GM12878 (cell line): ENCODE data around the gene XRCC6. TPM values are rescaled to one million over a fixed set of nuclear protein-coding genes. Genes with fewer than 3 reads are reported as not detected.

ENCODE experiments used
- ATAC-seq: fragments of 200-7000 bp; cut with Tn5 transposase; 3 replicates; pipeline ENCODE4 v1.9.1; 2020; ENCODE audit warnings: mild to moderate bottlenecking, moderate library complexity
- BruUV-seq: library from RNA; stranded (reverse); fragments of 400-500 nt; replicated peaks from 2 replicates; lab custom pipeline; 2021; lab: Mats Ljungman, UMichigan
- CTCF ChIA-PET: fragments of 300-600 bp; sonication (Branson Sonifier 250); formaldehyde crosslinking; extraction: SDS; loops from one replicate; lab custom pipeline; 2021; ENCODE audit warnings: inconsistent platforms; lab: Yijun Ruan, JAX
- POLR2A ChIA-PET: fragments of 350-600 bp; formaldehyde crosslinking; extraction: SDS; loops from one replicate; lab custom pipeline; 2021; ENCODE audit warnings: inconsistent platforms; lab: Charles Lee
- RAD21 ChIA-PET: fragments of 300-600 bp; sonication (Branson Sonifier 250); formaldehyde crosslinking; loops from one replicate; lab custom pipeline; 2023; ENCODE audit warnings: antibody characterized with exemption; ENCODE audit not compliant: unreplicated experiment; lab: Charles Lee
- SMC1A ChIA-PET: fragments of 300-600 bp; sonication (Branson Sonifier 250); formaldehyde crosslinking; loops from one replicate; lab custom pipeline; 2023; ENCODE audit not compliant: unreplicated experiment, uncharacterized antibody; lab: Charles Lee
- DNase-seq: peaks from one replicate; pipeline ENCODE4 v3.0.0-alpha.2; 2011; ENCODE audit warnings: low read depth, low spot score
- FAIRE-seq: peaks from 3 replicates; lab custom pipeline; 2011; peaks lifted over from hg19 to GRCh38; lab: Jason Lieb, UNC
- H2AFZ ChIP-seq: 2 replicates; pipeline ENCODE4 v1.6.0; 2011; ENCODE audit warnings: low read depth, low read length, control low read depth; ENCODE audit not compliant: control insufficient read depth
- H3K27ac ChIP-seq: 2 replicates; pipeline ENCODE4 v1.5.1; 2011; ENCODE audit warnings: control low read depth; ENCODE audit not compliant: control insufficient read depth, insufficient read depth
- H3K27me3 ChIP-seq, 2 experiments: replicated peaks in 1 of 2; 2 replicates each; pipeline versions ENCODE4 v1.6.0 to v1.6.1; 2011; ENCODE audit warnings: low read length in 1 of 2; ENCODE audit not compliant: control insufficient read depth in 2 of 2, insufficient read depth in 2 of 2
- H3K36me3 ChIP-seq, 2 experiments: 2 replicates each; pipeline ENCODE4 v1.5.1; 2011; ENCODE audit warnings: low read length in 1 of 2; ENCODE audit not compliant: control insufficient read depth in 2 of 2, insufficient read depth in 2 of 2
- H3K4me1 ChIP-seq: 2 replicates; pipeline ENCODE4 v1.6.1; 2011; ENCODE audit warnings: mild to moderate bottlenecking, low read length, moderate library complexity, mixed read lengths; ENCODE audit not compliant: control insufficient read depth, insufficient read depth
- H3K4me2 ChIP-seq: 2 replicates; pipeline ENCODE4 v1.6.0; 2011; ENCODE audit warnings: control low read depth; ENCODE audit not compliant: control insufficient read depth, insufficient read depth
- H3K4me3 ChIP-seq: fragments of 200-600 bp; sonication (generic); 2 replicates; pipeline ENCODE4 v1.5.1; 2016
- H3K79me2 ChIP-seq: 2 replicates; pipeline ENCODE4 v1.6.0; 2011; ENCODE audit warnings: low read length; ENCODE audit not compliant: control insufficient read depth, insufficient read depth
- H3K9ac ChIP-seq: 2 replicates; pipeline ENCODE4 v1.8.0; 2011; ENCODE audit warnings: low read length, control low read depth, mixed read lengths; ENCODE audit not compliant: control insufficient read depth, insufficient read depth
- H3K9me3 ChIP-seq: replicated peaks from 3 replicates; pipeline ENCODE4 v1.5.1; 2011; ENCODE audit warnings: mild to moderate bottlenecking, low read length; ENCODE audit not compliant: control insufficient read depth, insufficient read depth
- H4K20me1 ChIP-seq: 2 replicates; pipeline ENCODE4 v1.6.0; 2011; ENCODE audit not compliant: control insufficient read depth, insufficient read depth
- BHLHE40 ChIP-seq, 2 experiments: fragments of 450-650 bp in 1 of 2; IDR thresholded peaks; 2 replicates each; pipeline ENCODE4 v1.6.1; 2011 to 2017; ENCODE audit warnings: low read depth in 2 of 2, borderline replicate concordance in 1 of 2, improper control_type of control experiment in 1 of 2, low read length in 1 of 2, mild to moderate bottlenecking in 1 of 2
- CHD1 ChIP-seq: IDR thresholded peaks from 2 replicates; pipeline ENCODE4 v1.6.1; 2012; ENCODE audit warnings: low read depth, low read length, improper control_type of control experiment
- CREB1 ChIP-seq: IDR thresholded peaks from 2 replicates; pipeline ENCODE4 v1.6.1; 2012; ENCODE audit warnings: low read depth, mild to moderate bottlenecking, inconsistent platforms
- CREM ChIP-seq: IDR thresholded peaks from 2 replicates; pipeline ENCODE4 v1.6.1; 2014; ENCODE audit warnings: antibody characterized with exemption, low read depth
- EED ChIP-seq: sonication (generic); IDR thresholded peaks from 2 replicates; pipeline ENCODE4 v1.6.1; 2016; ENCODE audit warnings: antibody characterized with exemption, low read depth
- EP300 ChIP-seq, 2 experiments: fragments of 150-350 bp in 1 of 2; IDR thresholded peaks; 2 replicates each; pipeline ENCODE4 v1.6.1; 2011 to 2012; ENCODE audit warnings: low read depth in 2 of 2, low read length in 2 of 2, borderline replicate concordance in 1 of 2, improper control_type of control experiment in 1 of 2, inconsistent platforms in 1 of 2; ENCODE audit not compliant: control insufficient read depth in 1 of 2
- GABPA ChIP-seq: IDR thresholded peaks from 2 replicates; pipeline ENCODE4 v1.6.1; 2014; ENCODE audit warnings: antibody characterized with exemption, low read depth, mild to moderate bottlenecking, inconsistent platforms
- GATAD2B ChIP-seq: fragments of 450-650 bp; conservative IDR thresholded peaks from 2 replicates; pipeline ENCODE4 v1.6.1; 2017; ENCODE audit warnings: low read depth, mild to moderate bottlenecking, moderate library complexity
- IKZF2 ChIP-seq, 2 experiments: fragments of 450-650 bp; IDR thresholded peaks; 2 replicates each; pipeline ENCODE4 v1.6.1; 2017; ENCODE audit warnings: mild to moderate bottlenecking in 2 of 2, moderate library complexity in 2 of 2
- IRF4 ChIP-seq: IDR thresholded peaks from 2 replicates; pipeline ENCODE4 v1.6.1; 2011; ENCODE audit warnings: low read depth, low read length
- JUNB ChIP-seq: IDR thresholded peaks from 2 replicates; pipeline ENCODE4 v1.6.1; 2016; ENCODE audit warnings: antibody characterized with exemption, mild to moderate bottlenecking
- PML ChIP-seq: IDR thresholded peaks from 2 replicates; pipeline ENCODE4 v1.6.1; 2012; ENCODE audit warnings: low read length, inconsistent platforms
- RUNX3 ChIP-seq: IDR thresholded peaks from 2 replicates; pipeline ENCODE4 v1.6.1; 2012; ENCODE audit warnings: low read length, inconsistent platforms
- YY1 ChIP-seq: IDR thresholded peaks from 2 replicates; pipeline ENCODE4 v1.6.1; 2011; ENCODE audit warnings: low read depth, mild to moderate bottlenecking, low read length
- ZNF384 ChIP-seq: IDR thresholded peaks from 2 replicates; pipeline ENCODE4 v1.6.1; 2012; ENCODE audit warnings: low read depth, mild to moderate bottlenecking, low read length, improper control_type of control experiment, borderline replicate concordance
- ZNF622 ChIP-seq: fragments of 450-650 bp; IDR thresholded peaks from 2 replicates; pipeline ENCODE4 v1.6.1; 2017; ENCODE audit warnings: mild to moderate bottlenecking, inconsistent platforms
- WGBS: methylation state at CpG from one replicate; pipeline ENCODE4 v1.1.6; 2016; ENCODE audit warnings: low lambda C conversion rate; ENCODE audit not compliant: insufficient replicate concordance, insufficient coverage; ENCODE audit errors: missing lambda C conversion rate; 5-methylcytosine and 5-hydroxymethylcytosine counted together
- in situ Hi-C: fragments of 300-500 bp; cut with MboI; formaldehyde crosslinking; loops from 9 replicates; pipeline ENCODE4 v1.14.3; 2018; ENCODE audit warnings: mixed read lengths
- intact Hi-C: fragments of 100-400 bp; cut with micrococcal nuclease; formaldehyde crosslinking; loops from one replicate; pipeline ENCODE4 v1.14.2; 2022; ENCODE audit not compliant: unreplicated experiment
- polyA plus RNA-seq, 11 experiments: library from polyadenylated mRNA; depleted of rRNA in 4 of 11; unstranded in 6 of 11; stranded (reverse) in 5 of 11; fragments of >200 nt; fragmentation: Nextera tagmentation in 4 of 11; fragmentation: Illumina TruSeq in 1 of 11; extraction: Ambion mirVana in 4 of 11; extraction: Trizol in 1 of 11; gene quantifications; 1 replicate in 1 of 11; 2 replicates in 10 of 11; pipeline versions ENCODE4 v1.2.1 to v1.2.3, GENCODE V29; 2011 to 2016; ENCODE audit warnings: inconsistent platforms in 2 of 11, missing spikeins in 2 of 11, low read depth in 1 of 11
- total RNA-seq, 4 experiments: library from RNA; depleted of rRNA in 3 of 4; stranded (reverse); fragments of >200 nt in 3 of 4; fragmentation: Illumina TruSeq in 1 of 4; extraction: Trizol in 1 of 4; gene quantifications; 2 replicates each; pipeline versions ENCODE4 v1.2.1 to v1.2.3, GENCODE V29; 2013 to 2021

XRCC6 gene
- total and polyA plus RNA-seq, 10 of the 15 experiments (the other 5 are each of a cell fraction or from before 2014, with no cell fraction given): 186 to 718 (median 348) TPM

GRCh38 chr22:41660416-41660815 is 39.3 kb downstream of the XRCC6 start:
- ChIA-PET SMC1A (interaction anchor here (2.4 kb wide), 1 partner anchor 9 kb away, joined by 7 read pairs; no protein-coding TSS in a partner anchor), POLR2A (no interaction called here), RAD21 (no interaction called here), CTCF (interaction anchor here (1.1 to 1.6 kb wide), 4 partner anchors 9 to 117 kb away, joined by 3 to 4 read pairs (median 4); partner anchors contain the start of gene POLR3H)
- H3K4me2 ChIP-seq: no peak overlapping the region
- WGBS: 96% methylated on average over 3 of the region's 3 CpGs
- in situ Hi-C loops (no loop called here), intact Hi-C loops (no loop called here)
- no peaks in the 10 kb centered on the region for H3K9me3 ChIP-seq
- no TSS peak for BruUV-seq
- DNase-seq: no peak
- no peak overlapping the region for H2AFZ ChIP-seq
- no peaks in the 10 kb centered on the region for H4K20me1 ChIP-seq
- no peaks in the 10 kb centered on the region for H3K27me3 ChIP-seq
- no peak overlapping the region for H3K4me3 ChIP-seq
- peaks cover 30 to 35% of the 10 kb centered on the region in 2 experiments for H3K36me3 ChIP-seq
- ATAC-seq: no peak
- H3K27ac ChIP-seq: no peak overlapping the region
- H3K9ac ChIP-seq: no peak overlapping the region
- no peaks in the 10 kb centered on the region for H3K4me1 ChIP-seq
- no peak for FAIRE-seq
- no peak for TF ChIP-seq IKZF2 (IDR thresholded peaks at IDR 0.05)
- no peak for TF ChIP-seq RUNX3
- TF ChIP-seq CREB1: no peak
- TF ChIP-seq BHLHE40 (IDR thresholded peaks at IDR 0.05; ENCODE audit: borderline replicate concordance in 1 of 2, low read depth in 2 of 2, low read length in 1 of 2): no peak
- H3K79me2 ChIP-seq: no peaks in the 10 kb centered on the region

- H3K9me3 ChIP-seq: no peaks in the 10 kb centered on the region
- H2AFZ ChIP-seq: no peak overlapping the region
- ATAC-seq (no peak), DNase-seq (no peak), FAIRE-seq (no peak)
- H3K4me2 ChIP-seq: no peak overlapping the region
- no peaks in the 10 kb centered on the region for H3K4me1 ChIP-seq
- ChIA-PET RAD21 (no interaction called here), CTCF (interaction anchor here (0.9 to 1.6 kb wide), 3 partner anchors 16 to 117 kb away, joined by 3 to 4 read pairs (median 3); partner anchors contain the start of gene POLR3H), POLR2A (no interaction called here), SMC1A (interaction anchor here (0.6 to 2.4 kb wide), 2 partner anchors 10 to 42 kb away, joined by 4 to 7 read pairs; no protein-coding TSS in a partner anchor)
- no peaks in the 10 kb centered on the region for H4K20me1 ChIP-seq
- 100% methylated on average over 3 of the region's 3 CpGs for WGBS
- in situ Hi-C loops: no loop called here
- H3K79me2 ChIP-seq: no peaks in the 10 kb centered on the region
- H3K27me3 ChIP-seq: no peaks in the 10 kb centered on the region
- H3K9ac ChIP-seq: no peak overlapping the region
- BruUV-seq: no TSS peak
- H3K4me3 ChIP-seq: no peak overlapping the region
- no peak overlapping the region for H3K27ac ChIP-seq
- intact Hi-C loops: no loop called here
- TF ChIP-seq JUNB: no peak
- no peak for TF ChIP-seq CHD1
- no peak for TF ChIP-seq YY1
- TF ChIP-seq ZNF384: no peak
- no peak for TF ChIP-seq PML
- TF ChIP-seq CREM: no peak
- TF ChIP-seq EP300 (IDR thresholded peaks at IDR 0.05; ENCODE audit: borderline replicate concordance in 1 of 2, control insufficient read depth in 1 of 2, low read depth in 2 of 2, low read length in 2 of 2): no peak
- TF ChIP-seq IRF4: no peak
- TF ChIP-seq EED: no peak
- no peak for TF ChIP-seq ZNF622
- TF ChIP-seq GABPA: no peak
- no peak for TF ChIP-seq GATAD2B
- H3K36me3 ChIP-seq: peaks cover 27 to 36% of the 10 kb centered on the region in 2 experiments
These were observed 40.0 kb downstream of the XRCC6 start for GRCh38 chr22:41661088-41661487.
